HG03439 (cell line): Measurements from ENCODE around the gene KAZN.

ENCODE experiments used
- ATAC-seq: cut with Tn5 transposase; IDR thresholded peaks from one replicate; pipeline ENCODE4 v1.9.1; 2021; ENCODE audit warnings: mild to moderate bottlenecking, moderate library complexity; ENCODE audit not compliant: unreplicated experiment

The KAZN gene

GRCh38 chr1:15141935-15142539 is 543.6 kb downstream of the KAZN start:
- no peak for ATAC-seq

- no peak for ATAC-seq
Observed at GRCh38 chr1:15145327-15145726, 546.8 kb downstream of the KAZN start.

GRCh38 chr1:15146142-15146680 is 547.7 kb downstream of the KAZN start:
- ATAC-seq, result no peak

DNA sequence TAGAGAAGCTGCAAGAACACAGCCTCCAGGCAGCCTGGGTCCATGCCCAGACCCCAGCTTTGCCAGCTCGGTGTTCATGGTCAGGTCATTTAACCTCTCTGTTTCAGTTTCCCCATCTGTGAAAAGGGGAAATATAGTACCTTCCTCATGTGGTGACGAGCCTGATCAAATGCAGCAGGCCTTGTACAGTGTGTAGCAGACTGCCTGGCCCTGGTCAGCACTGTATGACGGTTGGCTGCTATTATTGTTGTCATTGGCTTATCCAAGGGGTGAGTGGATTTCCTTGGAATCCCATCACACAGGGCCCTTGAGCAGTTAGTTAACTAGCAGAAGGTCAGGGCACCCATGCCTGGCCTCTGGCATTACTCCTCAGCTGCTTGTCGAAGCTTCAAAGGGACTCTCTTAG is 548.5 kb downstream of the KAZN start:
- no peak for ATAC-seq

- no peak for ATAC-seq
Observed at GRCh38 chr1:15148004-15148403, 549.5 kb downstream of the KAZN start.

GRCh38 chr1:15148475-15148874 is 550.0 kb downstream of the KAZN start:
- ATAC-seq, result no peak

DNA sequence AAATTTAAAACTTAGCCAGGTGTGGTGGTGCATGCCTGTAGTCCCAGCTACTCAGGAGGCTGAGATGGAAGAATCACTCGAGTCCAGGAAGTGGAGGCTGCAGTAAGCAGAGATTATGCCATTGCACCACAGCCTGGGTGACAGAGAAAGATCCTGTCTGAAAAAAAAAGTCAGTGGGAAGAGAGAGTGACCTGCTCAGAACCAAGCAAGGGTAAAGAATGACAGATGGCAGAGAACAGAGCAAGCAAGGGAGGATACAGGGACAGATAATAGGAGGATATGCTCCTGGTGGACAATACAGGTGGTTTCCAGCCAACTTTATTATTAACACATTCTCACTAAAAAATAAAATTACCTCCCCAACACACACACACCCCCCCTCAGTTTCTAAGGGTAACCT is 550.5 kb downstream of the KAZN start:
- no peak for ATAC-seq

- ATAC-seq, result no peak
Observed at GRCh38 chr1:15150376-15150775, 551.9 kb downstream of the KAZN start.

- no peak for ATAC-seq
Observed at GRCh38 chr1:15151377-15151806, 552.9 kb downstream of the KAZN start.

GRCh38 chr1:15151871-15152270 is 553.4 kb downstream of the KAZN start:
- no peak for ATAC-seq

- ATAC-seq, result no peak
Observed at GRCh38 chr1:15152318-15153183, 554.1 kb downstream of the KAZN start.

- no peak for ATAC-seq
Observed at GRCh38 chr1:15153184-15153841, 554.8 kb downstream of the KAZN start, which contains the start of gene TMEM51. TSS of gene TMEM51 (plus strand) at chr1:15153747. CDS start at chr1:15215088, 61,341 bp downstream.

GRCh38 chr1:15153842-15154479 is 555.5 kb downstream of the KAZN start:
- ATAC-seq, result no peak

- ATAC-seq, result no peak
Observed at GRCh38 chr1:15154480-15155036, 556.1 kb downstream of the KAZN start.

DNA sequence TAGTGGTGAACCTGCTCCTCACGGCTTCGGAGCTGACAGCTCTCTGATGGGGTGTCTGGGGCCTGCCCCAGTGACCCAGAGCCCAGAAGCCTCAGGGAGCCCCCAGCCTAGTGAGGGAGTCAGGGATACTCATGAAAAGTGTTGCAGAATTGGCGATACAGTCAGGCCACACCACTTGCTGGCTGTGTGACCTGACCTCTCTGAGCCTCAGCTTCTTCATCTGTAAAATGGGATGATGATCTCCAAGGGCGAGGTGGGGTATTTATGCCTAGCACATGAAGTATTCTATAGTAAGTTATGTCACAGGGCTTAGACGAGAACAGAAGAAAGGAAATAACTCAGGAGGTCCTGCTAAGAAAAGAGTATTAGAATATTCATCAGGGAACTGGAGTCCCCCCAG is 556.7 kb downstream of the KAZN start:
- ATAC-seq, result no peak

DNA sequence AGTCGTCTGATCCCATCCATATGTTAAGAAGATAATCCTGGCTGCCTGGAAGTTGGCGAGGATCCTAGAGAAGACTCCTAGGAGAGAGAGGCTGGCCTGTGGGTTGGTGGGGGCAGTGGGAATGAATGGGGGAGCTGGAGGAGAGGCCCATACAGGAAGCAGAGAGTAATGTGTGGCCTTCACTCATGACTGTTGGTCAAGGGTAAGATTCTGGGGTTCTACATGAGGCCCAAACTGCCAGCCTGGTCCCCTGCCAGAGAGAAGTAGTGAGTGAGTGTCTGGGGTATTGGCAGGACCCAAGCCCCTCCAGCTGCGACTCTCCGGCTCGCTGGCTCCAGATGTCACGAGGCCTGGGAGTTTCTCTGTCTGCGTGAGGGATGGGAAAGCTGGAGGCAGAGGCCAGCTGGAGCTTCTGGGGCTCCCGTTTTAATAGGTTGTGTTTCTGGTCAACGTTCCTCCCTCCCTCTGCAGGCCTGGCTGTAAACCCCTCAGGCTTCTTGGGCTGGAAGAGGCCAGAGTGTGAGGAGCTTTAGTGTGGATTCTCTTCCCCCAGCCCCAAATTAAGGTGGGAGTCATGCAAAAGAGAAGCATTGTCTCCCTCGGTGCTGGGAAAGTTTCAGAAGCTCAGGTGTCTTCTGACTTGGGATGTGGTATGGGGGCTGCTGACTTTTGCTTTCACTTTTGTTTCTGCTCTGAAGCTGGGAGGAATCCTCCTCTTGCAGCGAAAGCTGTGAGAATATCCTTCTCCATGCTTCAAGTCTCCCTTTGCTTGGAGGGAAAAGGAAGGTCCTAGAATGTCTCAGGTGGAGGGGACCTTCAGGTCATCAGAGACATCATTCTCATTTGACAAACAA is 557.6 kb downstream of the KAZN start:
- ATAC-seq, result no peak

GRCh38 chr1:15156807-15157380 is 558.4 kb downstream of the KAZN start:
- ATAC-seq, result no peak

DNA sequence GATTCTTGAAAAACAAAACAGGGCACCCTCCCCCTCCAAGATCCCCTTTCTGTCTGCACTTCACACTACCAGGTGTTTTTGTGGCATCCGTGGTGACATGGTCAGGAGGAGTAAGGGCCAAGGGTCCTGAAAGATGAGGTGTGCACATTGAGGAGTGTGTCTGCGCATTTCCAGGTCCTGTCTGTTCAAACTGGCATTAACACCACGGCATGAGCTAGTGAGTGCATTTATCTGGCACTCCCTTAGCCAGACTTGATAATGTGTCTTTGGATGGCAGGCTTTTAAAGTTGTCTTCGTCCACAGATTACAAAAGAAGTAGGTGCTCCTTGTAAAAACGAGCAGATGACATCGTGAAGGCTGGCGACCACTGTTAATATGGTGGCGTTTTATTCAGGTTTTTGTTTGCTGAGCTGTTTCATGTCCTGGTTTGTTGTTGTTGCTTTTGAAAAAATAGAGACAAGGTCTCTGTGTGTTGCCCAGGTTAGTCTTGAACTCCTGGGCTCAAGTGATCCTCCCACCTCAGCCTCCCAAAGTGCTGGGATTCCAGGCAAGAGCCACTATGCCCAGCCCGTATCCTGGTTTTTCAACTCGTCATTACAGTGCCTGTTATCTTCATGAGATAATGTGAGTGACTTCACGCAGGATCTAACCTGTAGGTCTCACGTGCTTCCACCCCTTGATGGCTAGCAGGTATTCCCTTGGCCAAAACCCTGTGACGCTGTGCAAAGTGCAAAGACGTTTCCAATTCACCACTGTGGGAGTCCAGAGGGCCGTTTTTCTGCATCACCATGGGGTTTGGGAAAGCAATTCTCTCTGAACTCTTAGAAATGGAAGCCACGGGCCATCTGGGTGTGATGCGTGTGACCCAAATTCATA is 559.3 kb downstream of the KAZN start:
- ATAC-seq, result no peak
